HepG2 (cell line): ENCODE measurements around the gene VKORC1. TPM values are rescaled to one million over a fixed set of nuclear protein-coding genes. Genes with fewer than 3 reads are reported as not detected.

ENCODE experiments used
- ATAC-seq: fragments of 200-7000 bp; cut with Tn5 transposase; 3 replicates; pipeline ENCODE4 v1.9.1; 2020; ENCODE audit warnings: mild to moderate bottlenecking, moderate library complexity
- BruUV-seq: library from RNA; stranded (reverse); fragments of 400-500 nt; replicated peaks from 2 replicates; lab custom pipeline; 2021; lab: Mats Ljungman, UMichigan
- CTCF ChIA-PET: fragments of 300-600 bp; formaldehyde crosslinking; extraction: SDS; loops from one replicate; lab custom pipeline; 2021; ENCODE audit warnings: low total read pairs, inconsistent platforms, low intra/inter-chr PET ratio; lab: Yijun Ruan, JAX
- POLR2A ChIA-PET: fragments of 350-600 bp; sonication (Branson Sonifier 250); formaldehyde crosslinking; loops from one replicate; lab custom pipeline; 2020; ENCODE audit warnings: antibody characterized with exemption, inconsistent platforms; lab: Yijun Ruan, JAX
- DNase-seq: peaks from one replicate; pipeline ENCODE4 v3.0.0-alpha.2; 2015; ENCODE audit warnings: low spot score
- FAIRE-seq: peaks from 3 replicates; lab custom pipeline; 2011; peaks lifted over from hg19 to GRCh38; lab: Jason Lieb, UNC
- H2AFZ ChIP-seq: one replicate; pipeline ENCODE4 v1.6.1; 2011; ENCODE audit warnings: low read length, inconsistent platforms
- H3K27ac ChIP-seq: fragments of 300-600 bp; 3 replicates; pipeline ENCODE4 v1.8.0; 2011; ENCODE audit warnings: mixed run types, mild to moderate bottlenecking, mixed read lengths, low read length, inconsistent platforms; ENCODE audit not compliant: insufficient read depth; ENCODE audit errors: extremely low read length
- H3K27me3 ChIP-seq, 2 experiments: fragments of 200-600 bp in 1 of 2; 2 replicates in 1 of 2; 3 replicates in 1 of 2; pipeline versions ENCODE4 v1.6.0 to v1.8.0; 2011; ENCODE audit warnings: low read length in 2 of 2, mild to moderate bottlenecking in 2 of 2, moderate library complexity in 2 of 2, inconsistent platforms in 1 of 2; ENCODE audit not compliant: insufficient read depth in 2 of 2, control insufficient read depth in 1 of 2
- H3K36me3 ChIP-seq, 2 experiments: fragments of 200-600 bp in 1 of 2; replicated peaks in 1 of 2; 2 replicates in 1 of 2; 3 replicates in 1 of 2; pipeline versions ENCODE4 v1.5.1 to v1.8.0; 2011; ENCODE audit warnings: low read length in 2 of 2, inconsistent platforms in 1 of 2; ENCODE audit not compliant: insufficient read depth in 2 of 2, control insufficient read depth in 1 of 2
- H3K4me1 ChIP-seq: 2 replicates; pipeline ENCODE4 v1.5.1; 2012; ENCODE audit warnings: low read length, inconsistent platforms; ENCODE audit not compliant: insufficient read depth
- H3K4me2 ChIP-seq: 2 replicates; pipeline ENCODE4 v1.6.0; 2011; ENCODE audit warnings: low read depth, low read length, inconsistent platforms
- H3K4me3 ChIP-seq, 3 experiments: fragments of 200-600 bp in 1 of 3; sonication (generic), shearing (Covaris generic) in 1 of 3; replicated peaks in 1 of 3; 2 replicates each; pipeline ENCODE4 v1.5.1; 2011 to 2016; ENCODE audit warnings: low read length in 3 of 3, inconsistent platforms in 2 of 3, low read depth in 2 of 3, mild to moderate bottlenecking in 2 of 3, control low read depth in 1 of 3, mixed read lengths in 1 of 3; ENCODE audit not compliant: insufficient read depth in 1 of 3
- H3K79me2 ChIP-seq: one replicate; pipeline ENCODE4 v1.6.1; 2011; ENCODE audit warnings: low read length, inconsistent platforms; ENCODE audit not compliant: insufficient read depth
- H3K9ac ChIP-seq: 2 replicates; pipeline ENCODE4 v1.6.0; 2011; ENCODE audit warnings: mild to moderate bottlenecking, low read depth, low read length, inconsistent platforms; ENCODE audit not compliant: insufficient read depth
- H3K9me3 ChIP-seq: 2 replicates; pipeline ENCODE4 v1.5.1; 2012; ENCODE audit warnings: mild to moderate bottlenecking, low read length
- H4K20me1 ChIP-seq: 2 replicates; pipeline ENCODE4 v1.6.0; 2011; ENCODE audit warnings: inconsistent platforms, mild to moderate bottlenecking, low read length, moderate library complexity; ENCODE audit not compliant: insufficient read depth
- ELF4 ChIP-seq: sonication (generic); formaldehyde crosslinking; IDR thresholded peaks from 2 replicates; pipeline ENCODE4 v1.5.0; 2020; ENCODE audit warnings: missing genetic modification reagents, mild to moderate bottlenecking, moderate library complexity, borderline replicate concordance
- HNF4A ChIP-seq: sonication (generic); formaldehyde crosslinking; IDR thresholded peaks from 2 replicates; pipeline ENCODE4 v1.4.0; 2020; ENCODE audit warnings: missing genetic modification reagents
- KDM2A ChIP-seq: sonication (generic); formaldehyde crosslinking; IDR thresholded peaks from 2 replicates; pipeline ENCODE4 v1.4.0; 2020; ENCODE audit warnings: low read depth, missing genetic modification reagents, borderline replicate concordance
- NONO ChIP-seq, 2 experiments: fragments of 450-650 bp in 1 of 2; sonication (generic) in 1 of 2; formaldehyde crosslinking in 1 of 2; IDR thresholded peaks in 1 of 2; conservative IDR thresholded peaks in 1 of 2; 2 replicates each; pipeline versions ENCODE4 v1.6.1 to v1.8.0; 2017 to 2022; ENCODE audit warnings: mild to moderate bottlenecking in 1 of 2, missing genetic modification reagents in 1 of 2, moderate library complexity in 1 of 2
- NR2F2 ChIP-seq: IDR thresholded peaks from 2 replicates; pipeline ENCODE4 v1.6.1; 2012; ENCODE audit warnings: low read depth, inconsistent platforms, borderline replicate concordance
- RFX3 ChIP-seq: IDR thresholded peaks from 2 replicates; pipeline ENCODE4 v1.6.1; 2016; ENCODE audit warnings: missing biosample characterization, missing genetic modification reagents
- SALL1 ChIP-seq: sonication (generic); formaldehyde crosslinking; IDR thresholded peaks from 2 replicates; pipeline ENCODE4 v1.8.0; 2022; ENCODE audit warnings: mild to moderate bottlenecking, missing genetic modification reagents
- THYN1 ChIP-seq: sonication (generic); formaldehyde crosslinking; IDR thresholded peaks from 2 replicates; pipeline ENCODE4 v1.8.1; 2023; ENCODE audit warnings: low read depth, mild to moderate bottlenecking, moderate library complexity, missing genetic modification reagents, borderline replicate concordance
- ZFP36L1 ChIP-seq: sonication (generic); formaldehyde crosslinking; IDR thresholded peaks from 2 replicates; pipeline ENCODE4 v1.8.0; 2022; ENCODE audit warnings: mild to moderate bottlenecking, missing genetic modification reagents, moderate library complexity
- ZNF674 ChIP-seq: sonication (generic); formaldehyde crosslinking; IDR thresholded peaks from 2 replicates; pipeline ENCODE4 v1.5.0; 2020; ENCODE audit warnings: low read depth, mild to moderate bottlenecking, missing genetic modification reagents
- ZNF879 ChIP-seq: sonication (generic); formaldehyde crosslinking; IDR thresholded peaks from 2 replicates; pipeline ENCODE4 v1.8.1; 2023; ENCODE audit warnings: missing genetic modification reagents
- WGBS: methylation state at CpG from one replicate; pipeline ENCODE4 v1.1.6; 2017; ENCODE audit warnings: low lambda C conversion rate; 5-methylcytosine and 5-hydroxymethylcytosine counted together
- in situ Hi-C: cut with HindIII; loops from 2 replicates; pipeline ENCODE4 v1.10.0; 2017; ENCODE audit warnings: low pct_unique_long_range_greater_than_20kb; ENCODE audit not compliant: extremely low pct_ligation_motif_present
- intact Hi-C: fragments of 100-400 bp; cut with micrococcal nuclease; formaldehyde crosslinking; loops from one replicate; pipeline ENCODE4 v1.10.0; 2022; ENCODE audit not compliant: unreplicated experiment
- polyA plus RNA-seq, 8 experiments: library from polyadenylated mRNA; depleted of rRNA in 3 of 8; stranded (reverse) in 7 of 8; unstranded in 1 of 8; fragments of >200 nt; fragmentation: Illumina TruSeq in 4 of 8; extraction: Trizol in 4 of 8; gene quantifications; 2 replicates each; pipeline versions ENCODE4 v1.2.1 to v1.2.3, GENCODE V29; 2011 to 2016; ENCODE audit warnings: low read depth in 4 of 8, missing spikeins in 1 of 8, mixed read lengths in 1 of 8; ENCODE audit not compliant: insufficient read depth in 1 of 8
- total RNA-seq, 5 experiments: library from RNA; depleted of rRNA; stranded (reverse); fragments of >200 nt; fragmentation: Illumina TruSeq; extraction: Trizol; gene quantifications; 2 replicates each; pipeline ENCODE4 v1.2.3, GENCODE V29; 2016; ENCODE audit warnings: low read depth in 1 of 5
- TF ChIP-seq, protein P1 (sequence below): sonication (generic); formaldehyde crosslinking; IDR thresholded peaks from 2 replicates; pipeline ENCODE4 v1.4.0; 2020; ENCODE audit warnings: mild to moderate bottlenecking, missing genetic modification reagents
- TF ChIP-seq, protein P2 (sequence below): sonication (generic); formaldehyde crosslinking; IDR thresholded peaks from 2 replicates; pipeline ENCODE4 v1.5.1; 2020; ENCODE audit warnings: mild to moderate bottlenecking, missing genetic modification reagents
- TF ChIP-seq, protein P3 (sequence below): sonication (generic); formaldehyde crosslinking; IDR thresholded peaks from 2 replicates; pipeline ENCODE4 v1.4.0; 2020; ENCODE audit warnings: missing genetic modification reagents

The VKORC1 gene
- total and polyA plus RNA-seq, 2 of the 13 experiments (the other 11 are each of a cell fraction or from before 2014, with no cell fraction given), result 141 to 615 TPM

DNA sequence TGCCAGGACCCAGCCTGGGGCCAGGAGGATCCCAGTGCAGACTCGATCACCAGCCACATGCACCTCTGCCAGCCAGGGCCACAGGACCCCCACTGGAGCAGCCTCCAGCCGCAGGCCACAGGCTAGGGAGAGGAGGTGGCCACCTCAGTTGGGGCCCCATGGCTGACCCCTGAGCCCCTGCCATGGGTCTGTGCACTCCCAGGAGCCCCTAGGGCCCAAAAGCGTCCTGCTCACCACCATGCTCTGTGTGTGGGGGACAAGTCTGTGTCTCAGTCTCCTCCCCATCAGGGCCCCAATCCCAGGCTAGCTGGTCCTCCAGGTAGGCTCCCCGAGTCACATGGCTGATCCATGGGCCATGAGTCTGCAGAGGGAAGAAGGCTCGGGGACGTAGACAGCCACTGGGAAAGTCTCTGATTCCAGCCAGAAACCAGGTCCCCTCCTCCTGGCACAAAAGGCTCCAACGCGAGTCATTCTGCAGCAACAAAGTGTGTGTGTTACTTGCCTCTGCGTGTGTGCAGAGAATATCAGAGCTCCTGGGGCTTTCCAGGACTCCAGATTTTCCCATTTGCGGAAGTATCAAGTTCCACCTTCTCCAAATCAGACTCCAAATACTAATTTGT is 47.0 kb upstream of the VKORC1 start:
- no peak for DNase-seq
- no peak for FAIRE-seq
- no peaks in the 10 kb centered on the region for H3K79me2 ChIP-seq
- CTCF ChIA-PET, result interaction anchor here (1.9 kb wide), 1 partner anchor 36 kb away, joined by 9 read pairs; no protein-coding TSS in a partner anchor
- intact Hi-C loops, result loop anchor here (1.0 to 10.0 kb wide), 7 partner anchors 24 to 187 kb away; partner anchors contain the start of genes HSD3B7, KAT8, SETD1A and ZNF646
- peaks cover 65% of the 10 kb centered on the region for H3K4me1 ChIP-seq
- peak overlapping the region; percentile 75 for H2AFZ ChIP-seq
- H3K27ac ChIP-seq, result peak overlapping the region; percentile 80
- BruUV-seq, result TSS peak; percentile 72
- 0% methylated on average over 9 of the region's 10 CpGs for WGBS
- peak overlapping the region; percentile 67 for H3K9ac ChIP-seq
- peak overlapping the region; percentile 28 to 77 (median 64) for H3K4me3 ChIP-seq
- no peaks in the 10 kb centered on the region for H4K20me1 ChIP-seq
- ATAC-seq, result peak; percentile 37
- in situ Hi-C loops, result no loop called here
- H3K9me3 ChIP-seq, result no peaks in the 10 kb centered on the region
- POLR2A ChIA-PET, result interaction anchor here (0.7 to 11.4 kb wide), 35 partner anchors 8 to 571 kb away, joined by 3 to 275 read pairs (median 5); partner anchors contain the start of genes ARMC5, BCKDK, FUS and HSD3B7
- H3K36me3 ChIP-seq, result no peaks in the 10 kb centered on the region
- peak overlapping the region; percentile 91 for H3K4me2 ChIP-seq
- peaks cover 0 to 8% of the 10 kb centered on the region in 2 experiments; a peak in 2 of 5 replicates for H3K27me3 ChIP-seq
- TF ChIP-seq KDM2A (CRISPR knock-in tag), result 0 out of 2 replicates have a peak, but pooled peaks have one; percentile 23
- no peak for TF ChIP-seq RFX3 (CRISPR knock-in tag)
- no peak for TF ChIP-seq NR2F2
- no peak for TF ChIP-seq SALL1
- TF ChIP-seq HNF4A, result no peak
- TF ChIP-seq, protein P1, sequence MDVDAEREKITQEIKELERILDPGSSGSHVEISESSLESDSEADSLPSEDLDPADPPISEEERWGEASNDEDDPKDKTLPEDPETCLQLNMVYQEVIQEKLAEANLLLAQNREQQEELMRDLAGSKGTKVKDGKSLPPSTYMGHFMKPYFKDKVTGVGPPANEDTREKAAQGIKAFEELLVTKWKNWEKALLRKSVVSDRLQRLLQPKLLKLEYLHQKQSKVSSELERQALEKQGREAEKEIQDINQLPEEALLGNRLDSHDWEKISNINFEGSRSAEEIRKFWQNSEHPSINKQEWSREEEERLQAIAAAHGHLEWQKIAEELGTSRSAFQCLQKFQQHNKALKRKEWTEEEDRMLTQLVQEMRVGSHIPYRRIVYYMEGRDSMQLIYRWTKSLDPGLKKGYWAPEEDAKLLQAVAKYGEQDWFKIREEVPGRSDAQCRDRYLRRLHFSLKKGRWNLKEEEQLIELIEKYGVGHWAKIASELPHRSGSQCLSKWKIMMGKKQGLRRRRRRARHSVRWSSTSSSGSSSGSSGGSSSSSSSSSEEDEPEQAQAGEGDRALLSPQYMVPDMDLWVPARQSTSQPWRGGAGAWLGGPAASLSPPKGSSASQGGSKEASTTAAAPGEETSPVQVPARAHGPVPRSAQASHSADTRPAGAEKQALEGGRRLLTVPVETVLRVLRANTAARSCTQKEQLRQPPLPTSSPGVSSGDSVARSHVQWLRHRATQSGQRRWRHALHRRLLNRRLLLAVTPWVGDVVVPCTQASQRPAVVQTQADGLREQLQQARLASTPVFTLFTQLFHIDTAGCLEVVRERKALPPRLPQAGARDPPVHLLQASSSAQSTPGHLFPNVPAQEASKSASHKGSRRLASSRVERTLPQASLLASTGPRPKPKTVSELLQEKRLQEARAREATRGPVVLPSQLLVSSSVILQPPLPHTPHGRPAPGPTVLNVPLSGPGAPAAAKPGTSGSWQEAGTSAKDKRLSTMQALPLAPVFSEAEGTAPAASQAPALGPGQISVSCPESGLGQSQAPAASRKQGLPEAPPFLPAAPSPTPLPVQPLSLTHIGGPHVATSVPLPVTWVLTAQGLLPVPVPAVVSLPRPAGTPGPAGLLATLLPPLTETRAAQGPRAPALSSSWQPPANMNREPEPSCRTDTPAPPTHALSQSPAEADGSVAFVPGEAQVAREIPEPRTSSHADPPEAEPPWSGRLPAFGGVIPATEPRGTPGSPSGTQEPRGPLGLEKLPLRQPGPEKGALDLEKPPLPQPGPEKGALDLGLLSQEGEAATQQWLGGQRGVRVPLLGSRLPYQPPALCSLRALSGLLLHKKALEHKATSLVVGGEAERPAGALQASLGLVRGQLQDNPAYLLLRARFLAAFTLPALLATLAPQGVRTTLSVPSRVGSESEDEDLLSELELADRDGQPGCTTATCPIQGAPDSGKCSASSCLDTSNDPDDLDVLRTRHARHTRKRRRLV (CRISPR knock-in tag), result no peak
- no peak for TF ChIP-seq ELF4
- no peak for TF ChIP-seq ZNF879
- no peak for TF ChIP-seq THYN1 (CRISPR knock-in tag)
- no peak for TF ChIP-seq ZNF674
- no peak for TF ChIP-seq ZFP36L1 (CRISPR knock-in tag)
- TF ChIP-seq NONO (IDR thresholded peaks at IDR 0.05), result no peak
- TF ChIP-seq NONO (CRISPR knock-in tag; conservative IDR thresholded peaks at IDR 0.05), result no peak
- TF ChIP-seq, protein P2, sequence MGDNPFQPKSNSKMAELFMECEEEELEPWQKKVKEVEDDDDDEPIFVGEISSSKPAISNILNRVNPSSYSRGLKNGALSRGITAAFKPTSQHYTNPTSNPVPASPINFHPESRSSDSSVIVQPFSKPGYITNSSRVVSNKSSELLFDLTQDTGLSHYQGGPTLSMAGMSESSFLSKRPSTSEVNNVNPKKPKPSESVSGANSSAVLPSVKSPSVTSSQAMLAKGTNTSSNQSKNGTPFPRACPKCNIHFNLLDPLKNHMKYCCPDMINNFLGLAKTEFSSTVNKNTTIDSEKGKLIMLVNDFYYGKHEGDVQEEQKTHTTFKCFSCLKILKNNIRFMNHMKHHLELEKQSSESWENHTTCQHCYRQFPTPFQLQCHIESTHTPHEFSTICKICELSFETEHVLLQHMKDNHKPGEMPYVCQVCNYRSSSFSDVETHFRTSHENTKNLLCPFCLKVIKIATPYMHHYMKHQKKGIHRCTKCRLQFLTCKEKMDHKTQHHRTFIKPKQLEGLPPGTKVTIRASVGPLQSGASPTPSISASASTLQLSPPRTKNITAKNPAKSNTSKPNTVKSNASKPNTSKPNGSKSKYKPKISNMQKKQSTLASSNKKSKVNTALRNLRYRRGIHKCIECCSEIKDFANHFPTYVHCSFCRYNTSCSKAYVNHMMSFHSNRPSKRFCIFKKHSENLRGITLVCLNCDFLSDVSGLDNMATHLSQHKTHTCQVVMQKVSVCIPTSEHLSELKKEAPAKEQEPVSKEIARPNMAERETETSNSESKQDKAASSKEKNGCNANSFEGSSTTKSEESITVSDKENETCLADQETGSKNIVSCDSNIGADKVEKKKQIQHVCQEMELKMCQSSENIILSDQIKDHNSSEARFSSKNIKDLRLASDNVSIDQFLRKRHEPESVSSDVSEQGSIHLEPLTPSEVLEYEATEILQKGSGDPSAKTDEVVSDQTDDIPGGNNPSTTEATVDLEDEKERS, result no peak
- TF ChIP-seq, protein P3, sequence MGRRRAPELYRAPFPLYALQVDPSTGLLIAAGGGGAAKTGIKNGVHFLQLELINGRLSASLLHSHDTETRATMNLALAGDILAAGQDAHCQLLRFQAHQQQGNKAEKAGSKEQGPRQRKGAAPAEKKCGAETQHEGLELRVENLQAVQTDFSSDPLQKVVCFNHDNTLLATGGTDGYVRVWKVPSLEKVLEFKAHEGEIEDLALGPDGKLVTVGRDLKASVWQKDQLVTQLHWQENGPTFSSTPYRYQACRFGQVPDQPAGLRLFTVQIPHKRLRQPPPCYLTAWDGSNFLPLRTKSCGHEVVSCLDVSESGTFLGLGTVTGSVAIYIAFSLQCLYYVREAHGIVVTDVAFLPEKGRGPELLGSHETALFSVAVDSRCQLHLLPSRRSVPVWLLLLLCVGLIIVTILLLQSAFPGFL (CRISPR knock-in tag), result no peak
